ENCODE results near the gene PFKL.
"Not testable (repeated sequence)": the region's sequence is repeated elsewhere in the genome, so short reads cannot be mapped to it uniquely, and the experiment has no call there.

The PFKL gene

DNA sequence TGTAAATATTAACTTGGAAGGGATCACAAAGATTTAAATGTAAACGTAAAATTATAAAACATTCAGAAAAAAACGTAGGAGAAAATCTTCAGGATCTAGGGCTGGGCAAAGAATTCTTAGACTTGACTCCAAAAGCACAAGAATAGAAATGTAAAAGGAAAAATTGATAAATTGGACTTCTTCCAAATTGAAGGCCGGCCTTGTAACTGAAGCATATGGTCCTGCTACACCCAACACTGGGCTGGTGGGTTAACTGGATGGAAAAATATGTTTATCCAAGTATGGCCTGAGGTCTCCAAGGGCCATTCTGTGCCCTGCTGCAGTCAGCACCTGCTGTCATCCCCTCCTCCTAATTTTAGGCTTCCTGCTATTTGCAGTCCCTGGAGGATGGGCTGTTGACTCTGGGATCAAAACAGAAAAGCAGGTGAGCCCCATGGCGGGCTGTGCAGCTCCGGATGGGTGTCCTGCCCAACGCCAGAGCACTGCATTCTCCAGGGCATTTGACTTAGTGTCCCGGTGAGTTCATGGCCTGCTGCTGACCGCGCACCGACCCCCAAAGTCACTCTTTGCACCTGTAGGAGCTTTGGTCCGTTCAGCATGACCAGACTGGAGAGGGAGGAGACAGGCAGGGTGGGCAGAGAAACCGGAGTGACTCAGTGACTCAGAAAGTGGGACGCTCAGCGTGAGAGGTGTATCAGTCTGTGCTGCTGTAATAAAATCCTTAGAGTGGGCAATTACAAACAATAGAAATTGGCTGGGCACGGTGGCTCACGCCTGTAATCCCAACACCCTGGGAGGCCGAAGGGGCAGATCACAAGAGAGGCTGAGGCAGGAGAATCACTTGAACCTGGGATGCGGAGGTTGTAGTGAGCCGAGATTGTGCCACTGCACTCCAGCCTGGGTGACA is 20.2 kb upstream of the PFKL start:
- DNase-seq = no peak

DNA sequence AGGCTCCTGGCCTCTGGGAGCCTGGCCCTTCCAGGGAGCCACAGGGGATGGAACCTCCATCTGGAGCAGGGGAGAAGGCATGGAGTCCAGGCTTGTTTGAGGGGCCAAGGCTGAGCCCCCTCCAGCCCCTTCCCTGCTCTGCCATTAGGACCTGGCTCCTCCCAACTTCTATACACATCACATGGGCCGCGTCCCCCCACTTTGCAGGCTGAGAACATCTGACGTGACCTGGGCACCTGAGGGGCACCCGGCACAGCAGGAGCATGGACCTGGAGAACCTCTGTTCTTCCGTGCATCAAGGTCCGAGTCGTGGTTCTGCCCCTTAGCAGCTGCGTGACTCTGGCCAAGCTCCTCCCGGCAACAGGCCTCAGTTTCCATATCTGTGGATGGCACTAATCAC is 18.1 kb upstream of the PFKL start:
- DNase-seq = no peak

DNA sequence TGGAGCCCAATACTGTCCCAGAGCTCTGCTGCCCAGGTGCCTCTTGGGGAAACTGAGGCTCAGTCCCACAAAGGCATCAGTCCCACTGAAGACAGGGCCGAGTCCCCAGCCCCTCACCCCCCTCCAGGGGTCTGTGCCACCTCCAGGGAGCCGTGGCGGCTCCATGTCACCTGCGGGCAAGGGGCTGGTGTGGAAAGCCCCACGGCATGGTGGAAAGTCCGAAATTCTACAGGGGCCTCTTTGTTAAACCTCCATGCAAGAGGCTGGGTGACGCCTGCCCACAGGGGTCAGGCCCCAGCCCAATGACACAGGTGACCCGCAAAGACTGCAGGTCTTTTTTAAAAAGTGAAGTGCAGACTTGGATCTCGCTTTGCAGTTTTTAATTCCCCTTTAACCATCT is 17.5 kb upstream of the PFKL start:
- no peak for DNase-seq

DNA sequence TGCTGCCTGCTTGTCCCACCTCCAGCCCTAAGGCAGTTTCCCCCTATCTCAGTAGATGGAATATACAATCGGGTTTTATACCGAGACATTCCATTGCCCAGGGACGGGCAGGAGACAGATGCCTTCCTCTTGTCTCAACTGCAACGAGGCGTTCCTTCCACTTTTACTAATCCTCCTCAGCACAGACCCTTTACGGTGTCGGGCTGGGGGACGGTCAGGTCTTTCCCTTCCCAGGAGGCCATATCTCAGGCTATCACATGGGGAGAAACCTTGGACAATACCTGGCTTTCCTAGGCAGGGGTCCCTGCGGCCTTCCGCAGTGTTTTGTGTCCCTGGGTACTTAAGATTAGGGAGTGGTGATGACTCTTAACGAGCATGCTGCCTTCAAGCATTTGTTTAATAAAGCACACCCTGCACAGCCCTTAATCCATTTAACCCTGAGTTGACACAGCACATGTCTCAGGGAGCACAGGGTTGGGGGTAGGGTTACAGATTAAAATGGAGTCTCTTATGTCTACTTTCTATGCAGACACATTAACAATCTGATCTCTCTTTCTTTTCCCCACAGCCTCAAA is 16.6 kb upstream of the PFKL start:
- not testable (repeated sequence) for DNase-seq

DNA sequence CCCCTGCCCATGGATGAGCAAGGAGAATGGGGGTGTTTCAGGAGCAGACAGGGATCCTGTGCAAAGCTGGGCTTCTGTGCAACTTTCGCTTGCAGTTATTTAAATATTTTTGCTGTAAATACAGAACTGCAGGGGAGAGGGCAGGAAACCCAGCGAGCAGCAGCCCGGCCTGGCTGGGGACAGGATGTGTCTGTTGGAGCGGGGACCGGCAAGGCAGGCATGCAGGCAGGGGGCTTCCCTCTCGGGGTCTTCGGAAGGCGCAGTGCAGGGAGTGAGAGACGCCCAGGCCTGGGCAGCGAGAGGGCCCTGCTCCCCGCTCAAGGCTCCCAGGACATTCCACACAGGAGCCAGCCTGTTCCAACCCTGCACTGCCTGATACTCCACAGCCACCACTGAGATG is 15.9 kb upstream of the PFKL start:
- no peak for DNase-seq

DNA sequence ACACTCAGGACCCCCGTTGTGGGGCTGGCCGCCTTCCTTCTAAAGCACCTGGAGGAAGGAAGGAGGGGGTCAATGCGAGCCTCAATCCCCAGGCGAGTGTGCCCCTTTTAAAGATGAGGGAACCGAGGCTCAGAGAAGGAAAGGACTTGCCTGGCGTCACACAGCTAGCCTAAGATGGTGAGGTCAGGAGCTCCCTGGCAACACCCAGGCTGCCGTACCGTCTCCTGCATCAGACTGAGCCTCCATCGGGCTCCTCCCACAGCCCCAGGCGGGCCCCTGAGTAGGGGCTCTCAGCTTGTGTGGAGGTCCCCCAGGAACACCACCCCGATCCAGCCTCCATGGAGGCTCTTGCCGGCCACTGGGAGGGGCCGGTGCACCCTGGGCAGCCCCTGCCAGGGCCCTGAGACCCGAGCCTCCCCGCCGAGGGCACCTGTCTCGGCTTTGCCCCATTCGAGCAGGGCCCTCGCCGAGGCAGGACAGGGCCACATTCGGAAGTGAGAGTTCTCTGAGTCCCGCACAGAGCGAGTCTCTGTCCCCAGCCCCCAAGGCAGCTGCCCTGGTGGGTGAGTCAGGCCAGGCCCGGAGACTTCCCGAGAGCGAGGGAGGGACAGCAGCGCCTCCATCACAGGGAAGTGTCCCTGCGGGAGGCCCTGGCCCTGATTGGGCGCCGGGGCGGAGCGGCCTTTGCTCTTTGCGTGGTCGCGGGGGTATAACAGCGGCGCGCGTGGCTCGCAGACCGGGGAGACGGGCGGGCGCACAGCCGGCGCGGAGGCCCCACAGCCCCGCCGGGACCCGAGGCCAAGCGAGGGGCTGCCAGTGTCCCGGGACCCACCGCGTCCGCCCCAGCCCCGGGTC is 14.5 kb upstream of the PFKL start, which contains the start of gene AIRE:
Gene AIRE (plus strand): TSS at position 739 of the 855 bp plus-strand sequence. CDS start 131 bp downstream, outside the sequence.
- no peak for DNase-seq

DNA sequence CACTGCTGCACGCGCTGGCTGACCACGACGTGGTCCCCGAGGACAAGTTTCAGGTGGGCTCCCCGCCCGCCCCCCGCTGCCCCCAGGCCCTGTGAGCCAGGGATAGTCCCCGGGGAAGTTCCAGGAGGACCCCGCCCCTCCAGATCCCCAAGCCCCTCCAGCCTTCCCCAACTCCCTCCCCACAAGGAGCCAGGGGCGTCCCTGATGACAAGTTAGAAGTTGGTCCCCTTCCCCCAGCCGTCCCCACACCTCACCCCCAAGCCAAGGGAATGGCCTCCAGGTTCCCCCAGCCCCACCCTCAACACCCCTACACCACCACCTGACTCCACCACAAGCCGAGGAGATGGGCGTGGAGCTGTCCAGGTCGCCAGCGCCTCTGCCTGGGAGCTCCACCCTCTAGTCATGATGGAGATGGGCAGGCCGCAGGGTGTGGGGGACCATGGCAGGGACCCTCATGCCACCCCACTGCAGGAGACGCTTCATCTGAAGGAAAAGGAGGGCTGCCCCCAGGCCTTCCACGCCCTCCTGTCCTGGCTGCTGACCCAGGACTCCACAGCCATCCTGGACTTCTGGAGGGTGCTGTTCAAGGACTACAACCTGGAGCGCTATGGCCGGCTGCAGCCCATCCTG is 13.7 kb upstream of the PFKL start:
- DNase-seq = no peak

DNA sequence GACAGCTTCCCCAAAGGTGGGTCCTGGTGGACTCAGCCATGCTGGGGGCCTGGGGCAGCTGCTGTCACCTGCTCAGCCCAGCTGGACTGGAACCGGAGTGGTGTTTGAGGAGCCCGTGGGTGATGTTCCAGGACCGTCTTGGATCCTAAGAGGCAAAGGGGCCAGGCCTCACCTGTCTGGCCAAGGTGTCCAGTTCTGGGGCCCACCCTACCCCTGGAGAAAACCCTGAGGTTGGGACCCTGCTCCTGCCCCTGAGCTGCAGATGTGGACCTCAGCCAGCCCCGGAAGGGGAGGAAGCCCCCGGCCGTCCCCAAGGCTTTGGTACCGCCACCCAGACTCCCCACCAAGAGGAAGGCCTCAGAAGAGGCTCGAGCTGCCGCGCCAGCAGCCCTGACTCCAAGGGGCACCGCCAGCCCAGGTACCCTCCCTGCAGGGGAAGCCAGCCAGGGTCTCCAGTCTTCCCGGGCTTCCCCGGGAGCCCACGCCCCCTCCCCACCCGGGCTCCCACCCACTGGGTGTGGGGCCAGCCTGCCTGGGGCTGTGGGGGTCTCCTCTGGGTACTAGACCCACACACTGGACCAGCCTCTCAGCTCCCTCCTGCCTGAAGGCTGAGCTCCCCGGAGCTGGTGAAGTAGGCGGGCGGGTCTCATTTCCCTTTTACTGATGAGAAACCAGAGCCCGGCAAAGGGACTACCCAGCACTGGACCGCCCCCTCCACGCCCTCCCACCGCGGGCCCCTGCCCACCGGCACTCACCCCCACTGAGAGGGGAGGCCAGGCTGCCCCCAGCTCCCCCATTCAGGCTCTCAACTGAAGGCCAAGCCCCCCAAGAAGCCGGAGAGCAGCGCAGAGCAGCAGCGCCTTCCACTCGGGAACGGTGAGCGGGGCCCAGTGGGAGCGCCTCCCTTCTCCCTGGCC is 12.9 kb upstream of the PFKL start:
- DNase-seq = no peak

DNA sequence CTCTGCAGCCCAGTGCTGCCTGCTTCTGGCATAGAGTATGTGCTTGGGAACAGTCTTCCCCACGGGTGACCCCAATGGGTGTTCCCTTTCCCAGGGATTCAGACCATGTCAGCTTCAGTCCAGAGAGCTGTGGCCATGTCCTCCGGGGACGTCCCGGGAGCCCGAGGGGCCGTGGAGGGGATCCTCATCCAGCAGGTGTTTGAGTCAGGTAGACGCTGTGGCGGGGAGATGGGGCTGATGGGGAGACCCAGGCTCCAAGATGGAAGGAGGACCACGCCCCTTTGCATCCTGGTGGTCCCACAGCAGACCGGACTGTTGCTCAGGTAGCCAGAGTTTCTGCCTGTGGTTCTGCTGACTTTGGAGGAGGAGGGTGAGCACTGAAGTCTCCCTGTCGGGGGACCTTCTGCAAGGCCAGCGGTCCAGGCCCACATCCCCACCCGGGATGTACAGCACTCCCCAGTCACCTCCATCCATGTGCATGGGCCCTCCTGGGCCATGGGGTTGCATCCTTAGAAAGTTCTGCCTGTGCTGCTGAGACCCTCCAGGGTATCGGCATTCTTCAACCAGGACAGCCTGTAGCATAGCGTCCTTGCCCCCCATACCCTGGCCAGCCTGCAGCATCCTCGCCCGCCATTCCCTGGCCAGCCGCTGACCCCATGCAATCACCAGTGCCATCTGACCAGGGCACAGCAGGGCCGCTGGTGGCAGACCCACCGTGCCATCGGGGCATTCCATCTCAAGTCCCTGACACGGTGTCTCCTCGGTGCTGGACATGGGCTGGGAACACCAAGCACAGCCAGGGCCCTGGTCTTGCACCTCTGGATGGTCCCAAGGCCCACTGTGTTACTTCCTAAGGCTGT is 11.4 kb upstream of the PFKL start:
- no peak for DNase-seq

DNA sequence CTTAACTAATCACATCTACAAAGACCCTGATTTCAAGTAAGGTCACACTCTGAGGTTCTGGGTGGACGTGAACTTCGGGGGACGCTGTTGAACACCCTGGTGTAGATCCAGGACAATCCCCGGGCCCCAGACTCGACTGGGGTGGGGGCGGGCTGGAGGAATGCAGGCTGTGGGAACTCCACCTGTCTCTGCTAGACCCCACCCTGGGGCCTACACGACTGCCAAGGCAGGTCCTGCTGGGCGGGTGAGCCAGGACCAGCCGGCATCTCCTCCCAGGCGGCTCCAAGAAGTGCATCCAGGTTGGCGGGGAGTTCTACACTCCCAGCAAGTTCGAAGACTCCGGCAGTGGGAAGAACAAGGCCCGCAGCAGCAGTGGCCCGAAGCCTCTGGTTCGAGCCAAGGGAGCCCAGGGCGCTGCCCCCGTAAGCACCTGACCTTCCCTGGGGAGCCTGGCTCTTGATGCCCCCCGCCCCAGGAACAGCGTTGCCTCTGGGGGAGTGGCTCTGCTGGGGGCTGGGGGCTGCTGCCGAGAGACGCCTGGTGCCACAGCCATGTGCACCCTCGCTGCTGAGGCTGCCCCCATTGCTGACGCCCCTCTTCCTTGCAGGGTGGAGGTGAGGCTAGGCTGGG is 10.4 kb upstream of the PFKL start:
- no peak for DNase-seq

DNA sequence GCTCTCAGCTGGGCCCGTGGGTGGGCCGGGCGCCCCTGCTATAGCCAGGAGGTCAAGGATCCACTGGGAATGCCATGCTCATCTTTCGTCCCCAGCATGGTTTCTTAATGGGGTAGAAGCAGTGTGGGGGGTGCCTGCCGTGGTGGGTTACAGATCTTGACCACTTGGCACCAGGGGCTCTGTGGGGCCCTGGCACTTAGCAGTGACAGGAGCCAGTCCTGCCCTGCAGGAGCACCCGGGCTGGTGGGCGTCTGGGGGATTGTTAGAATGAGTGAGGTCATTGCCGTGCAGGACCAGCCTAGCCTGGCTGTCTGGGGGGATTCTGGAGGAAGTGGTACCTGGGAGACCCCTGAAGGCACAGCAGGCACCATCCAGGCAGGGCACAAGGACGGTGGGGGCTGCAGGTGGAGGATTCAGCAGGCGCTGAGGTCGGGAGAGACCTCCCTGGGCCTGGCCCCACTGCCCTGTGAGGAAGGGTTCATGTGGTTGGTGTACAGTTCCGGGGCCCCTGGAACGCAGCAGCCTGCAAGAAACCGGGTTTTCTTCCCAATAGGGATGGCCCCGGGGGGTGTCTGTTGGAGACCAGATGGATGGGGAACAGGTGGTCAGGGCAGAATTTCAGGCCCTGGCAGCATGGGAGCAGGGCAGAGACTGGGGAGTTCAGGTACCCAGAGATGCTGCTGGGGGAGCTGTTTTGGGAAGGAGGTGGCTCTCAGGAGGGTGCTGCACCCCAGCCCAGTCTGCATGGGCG is 9.4 kb upstream of the PFKL start:
- no peak for DNase-seq

DNA sequence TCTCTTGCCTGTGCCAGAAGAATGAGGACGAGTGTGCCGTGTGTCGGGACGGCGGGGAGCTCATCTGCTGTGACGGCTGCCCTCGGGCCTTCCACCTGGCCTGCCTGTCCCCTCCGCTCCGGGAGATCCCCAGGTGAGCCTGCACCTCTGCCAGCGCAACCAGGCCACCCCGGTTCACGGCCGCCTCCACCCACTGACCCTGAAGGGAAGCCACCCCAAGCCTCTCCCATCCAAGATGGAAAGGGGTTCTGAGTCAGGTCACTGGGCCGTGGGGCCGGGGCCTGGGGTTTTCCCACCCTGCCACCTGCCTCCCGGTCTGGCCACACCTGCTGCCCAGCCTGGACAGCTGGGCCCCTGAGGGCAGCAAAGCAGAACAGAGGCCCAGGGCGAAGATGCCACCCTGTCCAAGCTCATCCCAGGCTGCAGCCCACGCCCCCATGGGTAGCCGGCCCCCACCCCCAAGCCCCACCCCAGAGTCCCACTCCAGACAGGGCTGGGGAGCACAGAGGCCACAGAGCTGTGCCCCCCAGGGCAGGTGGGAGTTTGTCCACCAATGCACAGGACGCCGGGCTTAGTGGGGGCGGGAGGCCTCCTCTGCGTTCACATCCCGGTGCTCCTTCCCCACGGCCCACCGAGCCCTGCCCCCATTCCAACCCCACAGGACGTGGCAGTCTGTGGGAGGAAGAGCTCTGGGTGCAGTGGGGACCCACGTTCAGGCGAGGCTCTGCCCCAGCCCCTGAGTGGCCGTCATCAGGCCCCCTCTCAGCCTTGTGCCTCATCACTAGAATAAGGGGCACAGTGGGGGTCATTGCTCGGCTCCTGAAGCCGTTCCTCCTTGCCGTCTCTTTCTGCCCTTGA is 8.5 kb upstream of the PFKL start:
- no peak for DNase-seq

DNA sequence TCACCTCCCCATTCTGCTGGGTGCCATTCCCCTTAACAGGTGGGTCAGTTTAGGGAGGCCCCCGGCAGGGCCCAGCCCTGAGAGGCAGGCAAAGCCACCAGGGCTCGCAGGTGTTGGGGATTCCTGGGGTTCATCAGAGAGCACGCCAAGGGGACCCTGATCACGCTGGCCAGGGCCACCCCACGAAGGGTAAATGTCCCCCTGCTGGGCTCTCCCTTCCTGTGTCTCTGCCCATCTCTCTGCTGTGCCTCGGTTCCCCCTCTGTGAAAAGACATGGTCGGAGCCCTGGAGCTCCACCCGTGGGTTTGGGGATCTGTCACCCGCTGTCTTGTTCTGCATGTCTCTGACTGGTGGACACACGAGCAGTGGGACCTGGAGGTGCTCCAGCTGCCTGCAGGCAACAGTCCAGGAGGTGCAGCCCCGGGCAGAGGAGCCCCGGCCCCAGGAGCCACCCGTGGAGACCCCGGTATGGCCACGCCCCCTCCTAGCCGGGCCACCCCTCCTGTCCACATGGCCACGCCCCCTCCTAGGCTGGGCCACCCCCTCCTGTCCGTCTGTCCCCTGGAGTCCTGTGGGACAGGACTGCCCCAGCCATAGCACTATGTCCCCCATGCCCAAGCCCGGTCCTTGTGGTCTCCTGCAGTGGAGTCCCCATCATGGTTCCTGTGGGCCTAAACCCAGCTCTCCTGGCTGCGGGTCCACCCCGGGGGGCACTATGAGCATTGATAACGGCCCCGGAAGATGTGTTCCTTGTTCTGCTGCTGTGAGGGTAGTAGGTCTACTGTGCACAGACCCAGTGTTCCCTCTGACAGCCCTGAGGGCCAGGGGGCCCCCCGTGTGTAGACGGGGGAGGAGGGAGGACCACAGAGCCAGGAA is 7.7 kb upstream of the PFKL start:
- no peak for DNase-seq

DNA sequence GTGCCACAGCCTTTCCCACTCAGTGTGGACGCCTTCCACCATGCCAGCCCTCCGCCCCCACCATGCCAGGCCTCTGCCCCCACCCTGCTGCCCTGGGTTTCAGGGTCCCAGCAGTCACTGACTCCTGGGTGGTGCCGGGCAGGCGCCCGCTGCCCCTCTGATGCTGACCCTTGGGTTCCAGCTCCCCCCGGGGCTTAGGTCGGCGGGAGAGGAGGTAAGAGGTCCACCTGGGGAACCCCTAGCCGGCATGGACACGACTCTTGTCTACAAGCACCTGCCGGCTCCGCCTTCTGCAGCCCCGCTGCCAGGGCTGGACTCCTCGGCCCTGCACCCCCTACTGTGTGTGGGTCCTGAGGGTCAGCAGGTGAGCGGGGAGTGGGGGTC is 7.0 kb upstream of the PFKL start:
- DNase-seq = no peak

DNA sequence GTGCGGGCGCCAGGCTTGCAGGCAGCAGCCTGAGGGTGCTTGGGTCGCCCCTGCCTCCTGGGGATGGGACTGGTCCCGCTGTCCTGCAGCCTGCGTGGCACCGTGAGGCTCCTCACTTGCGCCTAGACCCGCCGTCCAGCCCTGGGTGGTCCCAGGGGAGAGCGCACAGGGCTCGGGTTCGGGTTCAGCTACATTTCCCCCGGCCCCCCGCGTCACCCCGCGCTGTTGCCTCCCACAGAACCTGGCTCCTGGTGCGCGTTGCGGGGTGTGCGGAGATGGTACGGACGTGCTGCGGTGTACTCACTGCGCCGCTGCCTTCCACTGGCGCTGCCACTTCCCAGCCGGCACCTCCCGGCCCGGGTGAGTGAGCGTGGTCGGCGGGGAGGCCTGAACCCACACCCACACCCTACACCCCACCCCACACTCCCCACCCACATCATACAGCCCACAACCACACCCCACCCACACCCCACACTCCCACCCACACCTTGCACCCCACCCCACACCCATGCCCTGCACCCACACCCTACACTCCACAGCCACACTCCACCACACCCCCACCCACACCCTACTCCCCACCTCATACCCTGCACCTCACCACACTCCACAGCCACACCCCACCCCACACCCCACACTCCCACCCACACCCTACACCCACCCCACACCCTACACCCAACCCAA is 6.2 kb upstream of the PFKL start:
- no peak for DNase-seq

DNA sequence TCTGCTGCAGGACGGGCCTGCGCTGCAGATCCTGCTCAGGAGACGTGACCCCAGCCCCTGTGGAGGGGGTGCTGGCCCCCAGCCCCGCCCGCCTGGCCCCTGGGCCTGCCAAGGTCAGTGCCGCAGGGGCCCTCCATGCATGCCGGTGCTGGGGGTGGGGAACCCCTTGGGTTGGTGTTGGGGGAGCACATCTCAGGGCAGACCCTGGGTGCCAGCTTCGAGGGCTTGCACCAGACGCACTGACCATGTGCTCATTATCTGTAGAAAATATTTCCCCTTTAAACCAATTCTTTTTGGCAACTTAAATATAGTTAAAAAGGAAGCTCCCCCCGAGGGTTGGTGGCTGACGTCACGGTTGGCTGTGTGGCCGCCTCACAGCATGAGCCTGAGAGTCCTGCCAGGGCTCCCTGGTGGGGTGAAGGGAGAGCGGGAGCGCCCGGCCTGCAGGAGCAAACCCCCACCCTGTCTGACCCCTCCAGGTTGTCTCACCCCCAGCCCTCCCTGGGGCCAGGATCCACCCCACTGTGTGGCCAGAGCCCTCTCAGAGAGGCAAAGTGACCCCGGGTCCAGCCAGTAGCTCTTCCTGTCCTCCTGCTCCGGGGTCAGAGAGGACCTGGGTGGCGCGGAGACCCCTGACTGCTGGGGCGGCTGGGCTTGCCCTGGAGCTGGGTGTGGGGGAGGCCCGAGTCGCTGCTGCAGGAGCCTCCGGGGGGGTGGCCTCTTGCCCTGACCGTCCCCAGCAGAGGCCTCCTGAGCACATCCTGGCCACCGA is 5.3 kb upstream of the PFKL start:
- no peak for DNase-seq

Measured in activated gamma-delta T cell (primary cell).